ENCODE measurements around the gene TRIM3. TPM values are rescaled to one million over a fixed set of nuclear protein-coding genes. Genes with fewer than 3 reads are reported as not detected.

TRIM3 gene
- polyA plus RNA-seq, 3 donors, result 16.1 to 19.3 (median 17.0) TPM

DNA sequence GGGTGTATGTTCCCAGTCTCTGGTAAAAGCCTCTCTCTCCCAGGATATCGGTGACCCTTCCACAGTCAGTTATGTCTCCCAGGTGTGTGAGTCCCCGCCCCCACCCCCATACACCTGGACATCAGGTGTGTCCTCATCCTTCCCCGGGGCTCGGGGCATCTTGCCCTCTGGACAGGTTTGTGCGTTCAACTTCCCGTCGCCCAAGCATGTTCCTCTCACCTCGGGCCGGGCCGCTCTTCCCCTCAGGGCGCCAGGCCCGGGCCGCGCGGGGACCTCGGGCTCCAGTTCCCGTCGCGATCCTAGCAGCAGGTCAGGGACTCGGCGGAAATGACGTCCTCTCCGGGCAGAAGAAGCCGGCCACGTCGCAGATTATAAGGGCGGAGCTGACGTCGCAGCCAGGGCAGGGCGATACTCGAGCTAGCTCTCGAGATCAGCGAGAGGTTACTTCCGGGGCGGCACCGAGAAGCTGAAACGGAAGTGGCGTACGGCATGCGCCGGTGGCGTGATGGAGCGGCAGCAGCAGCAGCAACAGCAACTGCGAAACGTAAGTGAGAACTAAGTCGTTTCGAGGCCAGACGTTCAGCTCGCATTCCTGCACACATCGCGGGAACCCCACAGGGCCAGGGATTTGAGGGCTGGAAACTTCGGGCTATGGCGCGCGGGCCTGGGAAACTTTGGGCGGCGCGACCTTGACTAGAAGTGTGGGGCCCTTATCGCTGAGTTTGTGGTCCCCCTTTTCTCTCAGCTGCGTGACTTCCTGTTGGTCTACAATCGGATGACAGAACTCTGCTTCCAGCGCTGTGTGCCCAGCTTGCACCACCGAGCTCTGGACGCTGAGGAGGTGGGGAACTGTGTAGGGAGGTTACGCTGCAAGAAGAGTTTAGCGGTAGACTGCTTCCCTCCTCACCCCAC lies 7.5 kb upstream of the TRIM3 start, which contains the start of the genes ARFIP2 and TIMM10B:
ARFIP2 (minus strand) TSS at position 320 of the 912 bp plus-strand sequence. CDS start 910 bp downstream, outside the sequence.
TIMM10B (plus strand) TSS at position 490 of the 912 bp plus-strand sequence; CDS start at position 506, 16 bp downstream.
- peak; percentile 92 to 97 (median 96) for DNase-seq (ENCODE audit: low read depth in 3 of 3, low spot score in 2 of 3)

DNA sequence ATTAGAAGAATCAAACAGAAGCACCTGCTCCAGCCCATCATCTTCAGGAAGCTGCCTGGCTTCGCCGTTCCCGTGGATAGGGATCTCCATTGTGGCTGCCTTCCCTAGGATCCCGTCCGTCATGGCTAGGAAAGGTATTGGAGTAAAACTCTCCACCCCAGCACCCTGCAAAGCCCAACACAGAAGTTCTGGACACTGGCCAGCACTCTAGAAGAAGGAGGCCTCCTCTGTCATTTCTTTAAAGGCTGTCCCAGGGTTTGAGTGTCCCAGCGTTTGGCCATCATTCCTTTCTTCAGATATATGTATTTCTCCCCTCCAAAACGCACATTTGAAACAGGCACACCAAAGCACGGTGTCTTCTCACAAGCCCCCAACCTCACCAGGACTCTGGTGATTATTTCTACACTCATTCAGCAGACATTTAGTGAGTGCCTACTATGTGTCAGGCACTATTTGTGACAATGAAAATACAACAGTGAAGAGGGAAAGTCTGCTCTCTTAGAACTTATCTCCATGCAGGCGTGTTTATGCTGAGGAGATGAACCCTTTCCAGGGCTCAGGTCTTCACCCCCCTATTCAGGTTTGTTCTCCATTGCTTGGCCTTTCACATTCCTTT lies 6.7 kb upstream of the TRIM3 start:
- DNase-seq (ENCODE audit: low read depth in 3 of 3, low spot score in 2 of 3), result no peak

DNA sequence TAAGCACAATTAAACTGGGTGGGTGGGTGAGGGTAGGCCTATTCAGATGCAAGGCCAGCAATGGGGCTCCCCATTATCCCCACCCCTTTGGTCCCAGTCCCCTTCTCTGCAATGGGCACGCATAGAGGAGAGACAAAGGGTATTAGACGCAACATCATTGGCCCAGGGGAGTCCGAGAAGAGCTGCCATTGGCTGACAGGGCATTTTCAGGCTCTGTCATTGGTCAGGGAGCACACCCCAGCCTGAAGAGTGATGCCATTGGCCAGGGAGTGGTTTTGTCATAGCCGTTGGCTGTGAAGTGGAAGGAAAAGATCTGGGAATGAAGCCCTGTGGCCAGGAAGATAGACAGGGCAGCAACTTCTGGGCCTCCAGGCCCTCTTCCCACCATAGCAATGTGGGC lies 2.8 kb upstream of the TRIM3 start:
- no peak for DNase-seq (ENCODE audit: low read depth in 3 of 3, low spot score in 2 of 3)

DNA sequence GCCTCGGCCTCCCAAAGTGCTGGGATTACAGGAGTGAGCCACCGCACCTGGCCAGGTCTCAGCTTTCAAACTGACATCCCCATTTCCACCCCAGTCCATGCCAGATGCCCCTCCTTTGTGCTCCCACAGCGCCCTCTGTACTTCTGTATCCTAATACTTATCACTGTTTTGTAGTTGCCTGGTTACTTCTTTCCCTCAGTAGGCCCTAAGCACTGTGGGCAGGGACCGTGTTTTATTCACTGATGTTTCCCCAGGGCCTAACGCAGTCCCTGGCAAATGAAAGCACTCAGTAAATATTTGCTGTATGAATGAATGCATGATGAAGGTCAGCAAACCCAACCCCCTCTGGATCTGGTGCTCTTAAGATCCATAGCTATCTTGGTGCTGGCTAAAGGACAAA lies 2.2 kb upstream of the TRIM3 start:
- DNase-seq (ENCODE audit: low read depth in 3 of 3, low spot score in 2 of 3), result no peak

DNA sequence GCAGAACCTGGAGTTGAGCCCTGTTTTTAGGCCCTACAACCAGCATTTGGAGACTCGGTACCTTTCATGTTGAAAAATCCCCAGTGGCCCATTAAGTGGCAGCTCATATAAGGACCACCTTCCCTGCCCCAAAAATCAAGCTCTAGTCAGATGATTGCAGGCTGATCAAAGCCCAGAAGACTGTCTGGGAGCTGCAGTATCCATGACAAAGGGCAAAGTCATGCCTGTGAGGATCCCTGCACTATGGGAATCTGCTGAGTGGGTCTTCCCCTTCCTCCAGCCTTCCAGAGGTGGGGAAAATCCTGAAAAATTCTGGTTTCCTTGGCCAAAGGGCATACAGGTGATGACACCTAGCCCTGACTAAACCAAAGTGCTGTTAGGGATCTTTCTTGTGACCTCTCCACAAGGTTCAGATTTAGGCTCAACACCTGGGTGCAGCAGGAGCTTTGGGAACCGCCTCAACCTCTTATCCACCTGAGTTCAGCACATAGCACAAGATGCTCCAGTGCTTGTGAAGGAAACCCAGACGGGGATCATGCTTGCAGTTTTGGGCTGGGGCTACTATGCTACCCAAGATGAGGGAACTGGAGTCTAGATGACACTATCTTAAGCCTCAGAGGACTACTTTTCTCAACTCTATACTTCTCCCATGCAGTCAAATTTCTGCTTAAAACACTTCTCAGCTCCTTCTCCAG lies 1.2 kb upstream of the TRIM3 start:
- DNase-seq (ENCODE audit: low read depth in 3 of 3, low spot score in 2 of 3), result no peak

DNA sequence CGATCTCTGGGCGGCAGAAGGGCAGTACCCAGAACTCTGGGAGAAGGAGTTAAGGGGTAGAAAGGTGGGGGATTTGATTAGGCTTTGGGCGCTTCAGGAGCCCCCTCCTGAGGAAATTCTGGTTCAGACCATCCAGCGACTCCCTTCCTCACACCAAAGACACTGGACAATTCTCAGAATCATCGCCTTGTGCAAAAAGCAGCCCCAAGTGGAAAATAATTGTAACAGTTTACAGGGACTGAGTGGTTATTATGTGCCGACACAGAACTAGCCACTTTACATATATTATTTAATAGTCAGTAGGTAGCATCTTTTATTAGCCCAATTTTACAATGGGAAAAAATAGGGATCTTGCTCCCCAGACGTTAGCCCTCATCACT lies 662 bp upstream of the TRIM3 start:
- no peak for DNase-seq (ENCODE audit: low read depth in 3 of 3, low spot score in 2 of 3)

DNA sequence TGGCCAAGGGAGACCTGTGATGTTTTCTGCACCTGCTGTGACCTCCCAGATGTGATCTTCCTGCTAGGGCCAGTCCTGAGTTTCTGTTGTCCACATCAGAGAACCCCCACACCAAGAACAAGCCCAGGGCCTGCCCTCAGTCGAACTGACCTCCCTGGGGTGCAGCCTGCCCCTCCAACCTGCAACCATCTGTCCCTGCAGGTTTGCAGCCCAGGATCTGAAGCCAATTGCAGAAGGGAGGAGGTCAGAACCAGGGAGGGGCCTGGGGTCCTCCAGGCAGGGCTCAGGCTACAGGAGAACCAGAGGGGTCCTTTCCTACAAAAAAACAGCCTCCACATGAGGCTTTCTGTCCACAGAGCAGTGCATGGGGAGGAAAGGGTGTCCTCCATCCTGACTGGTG lies 807 bp downstream of the TRIM3 start:
- no peak for DNase-seq (ENCODE audit: low read depth in 3 of 3, low spot score in 2 of 3)

DNA sequence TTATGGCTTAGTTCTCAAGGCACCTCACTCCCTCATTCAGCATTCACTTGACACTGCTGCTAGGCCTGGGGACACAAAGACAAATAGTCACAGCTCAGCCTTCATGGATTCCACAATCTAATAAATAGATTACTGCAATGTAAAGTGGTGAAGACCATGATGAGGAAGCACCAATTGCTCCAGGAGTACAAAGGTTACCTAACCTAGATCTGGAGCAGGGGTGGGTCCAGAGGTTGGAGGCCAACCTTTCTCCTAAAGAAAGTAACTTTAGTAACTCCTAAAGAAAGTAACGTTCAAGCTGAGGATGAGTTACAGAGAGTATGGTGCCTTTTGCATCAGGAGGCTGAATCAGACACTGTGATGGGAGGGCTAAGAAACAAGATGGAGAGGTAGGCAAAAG lies 4.1 kb downstream of the TRIM3 start:
- DNase-seq (ENCODE audit: low read depth in 3 of 3, low spot score in 2 of 3), result no peak

DNA sequence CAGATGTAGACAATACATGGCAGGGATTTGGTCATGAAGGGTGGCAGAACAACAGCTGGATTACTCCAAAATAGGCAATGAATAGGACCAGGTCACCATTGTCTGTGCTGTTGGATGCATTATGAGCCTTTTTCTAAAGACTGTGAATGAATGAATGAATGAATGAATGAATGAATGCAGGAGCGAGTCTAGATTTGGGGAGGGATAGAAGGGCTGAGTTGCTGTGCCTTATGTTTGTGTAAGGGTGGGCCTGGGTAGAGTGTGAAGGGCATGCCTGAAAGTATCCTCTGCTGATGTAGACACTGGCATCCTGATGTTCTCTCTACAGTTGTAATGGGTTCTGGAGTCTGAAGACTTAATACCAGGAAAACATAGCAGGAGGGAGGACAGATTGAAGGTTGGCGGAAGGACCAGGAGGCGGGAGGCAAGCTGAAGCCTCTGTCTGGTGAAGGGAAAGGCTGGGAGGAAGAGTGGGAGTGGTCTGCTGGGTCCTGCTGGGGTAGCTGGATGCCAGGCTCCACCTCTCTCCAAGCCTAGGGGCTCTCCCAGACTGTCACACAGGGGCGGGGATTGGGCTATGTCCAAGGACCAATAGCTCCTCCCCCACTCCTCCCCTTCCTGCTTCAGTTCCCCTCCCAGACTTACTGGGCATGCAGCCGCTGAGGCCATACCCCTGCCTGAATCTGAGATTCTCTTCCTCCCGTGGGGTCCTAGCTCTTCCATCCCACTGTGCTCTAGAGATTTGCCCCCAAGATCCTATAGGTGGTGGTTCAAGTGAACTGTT lies 4.8 kb downstream of the TRIM3 start:
- peak; percentile 83 to 92 (median 88) for DNase-seq (ENCODE audit: low read depth in 3 of 3, low spot score in 2 of 3)

DNA sequence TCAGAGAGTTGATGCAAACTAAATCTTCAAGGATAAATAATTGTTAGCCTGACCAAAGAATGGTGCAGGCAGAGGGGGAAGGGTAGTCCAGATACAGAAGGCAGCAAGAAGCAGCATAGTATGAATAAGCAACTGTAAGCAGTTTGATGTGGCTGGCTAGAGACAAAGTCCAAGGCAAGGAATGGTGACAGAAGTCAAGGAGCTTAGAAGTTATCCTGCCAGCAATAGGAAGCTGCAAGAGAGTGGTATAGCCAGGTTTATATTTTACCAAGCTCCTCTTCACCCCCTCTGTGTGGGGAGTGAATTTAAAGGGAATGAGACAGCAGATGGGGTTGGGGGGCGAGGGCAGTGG lies 14.7 kb downstream of the TRIM3 start:
- no peak for DNase-seq (ENCODE audit: low read depth in 3 of 3, low spot score in 2 of 3)

DNA sequence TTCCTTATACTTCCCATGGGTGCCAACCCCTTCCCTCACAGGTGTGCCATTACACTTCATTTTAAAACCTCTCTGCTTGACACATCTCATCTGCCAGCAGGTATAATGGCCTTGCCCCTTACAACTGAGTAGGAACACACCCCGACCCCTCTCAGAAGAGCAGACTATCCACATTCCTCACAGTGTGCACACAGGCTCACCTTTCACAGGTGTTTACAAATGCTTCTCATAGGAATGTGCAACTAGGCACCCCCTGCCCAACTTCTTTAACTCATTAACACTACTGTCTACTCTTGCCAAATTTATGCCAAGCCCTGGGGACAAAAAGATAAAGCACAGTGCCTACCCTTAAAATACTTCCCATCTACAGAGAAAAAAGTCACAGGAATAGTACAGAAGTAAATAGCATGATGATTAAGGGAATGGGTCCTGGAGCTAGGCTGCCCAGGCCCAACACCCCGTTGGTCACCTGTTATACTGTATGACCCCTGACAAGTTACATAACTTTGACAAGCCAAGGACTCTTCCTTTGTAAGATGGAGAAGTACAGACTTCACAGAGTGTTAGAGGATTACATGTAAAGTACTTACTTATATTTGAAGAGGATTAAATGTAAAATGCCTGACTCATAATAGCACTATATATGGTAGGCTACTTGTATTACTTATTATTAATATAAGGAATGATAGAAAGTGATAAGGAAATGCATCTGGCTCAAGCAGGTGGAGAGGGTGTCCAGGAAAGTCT lies 15.2 kb downstream of the TRIM3 start:
- no peak for DNase-seq (ENCODE audit: low read depth in 3 of 3, low spot score in 2 of 3)

DNA sequence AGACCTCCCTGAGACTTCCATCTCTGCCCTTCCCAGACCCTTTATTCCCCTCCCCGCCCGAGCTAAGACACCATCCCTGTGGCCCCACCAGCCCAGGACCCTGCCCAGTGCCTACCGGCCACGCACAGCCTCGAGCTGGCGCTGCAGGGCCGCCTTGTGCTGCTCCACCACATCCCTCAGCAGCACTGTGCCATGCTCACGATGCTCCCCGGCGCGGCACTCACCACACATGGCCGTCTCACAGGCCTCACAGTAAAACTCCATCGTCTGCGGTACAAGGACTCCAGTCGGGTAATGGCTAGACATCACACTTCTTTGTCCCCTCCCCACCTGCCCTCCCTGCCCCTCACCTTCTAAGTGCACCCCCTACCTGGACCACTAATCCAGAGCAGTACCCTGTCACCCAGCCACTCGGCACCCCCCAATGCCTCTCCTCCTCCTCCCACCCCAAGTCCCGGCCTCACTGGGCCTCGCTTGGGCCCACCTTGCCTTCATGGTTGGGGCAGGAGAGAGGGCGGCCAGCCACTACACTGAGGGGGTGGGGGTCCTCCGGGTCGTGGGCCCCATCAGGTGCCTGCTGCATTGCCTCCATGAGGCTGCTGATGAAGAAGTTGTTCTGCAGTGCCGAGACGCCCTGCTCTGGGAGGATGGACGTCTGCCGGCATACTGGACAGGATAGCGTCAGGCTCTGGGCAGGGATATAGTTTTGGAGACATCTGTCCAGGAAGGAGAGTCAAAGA lies 16.0 kb downstream of the TRIM3 start:
- no peak for DNase-seq (ENCODE audit: low read depth in 3 of 3, low spot score in 2 of 3)

DNA sequence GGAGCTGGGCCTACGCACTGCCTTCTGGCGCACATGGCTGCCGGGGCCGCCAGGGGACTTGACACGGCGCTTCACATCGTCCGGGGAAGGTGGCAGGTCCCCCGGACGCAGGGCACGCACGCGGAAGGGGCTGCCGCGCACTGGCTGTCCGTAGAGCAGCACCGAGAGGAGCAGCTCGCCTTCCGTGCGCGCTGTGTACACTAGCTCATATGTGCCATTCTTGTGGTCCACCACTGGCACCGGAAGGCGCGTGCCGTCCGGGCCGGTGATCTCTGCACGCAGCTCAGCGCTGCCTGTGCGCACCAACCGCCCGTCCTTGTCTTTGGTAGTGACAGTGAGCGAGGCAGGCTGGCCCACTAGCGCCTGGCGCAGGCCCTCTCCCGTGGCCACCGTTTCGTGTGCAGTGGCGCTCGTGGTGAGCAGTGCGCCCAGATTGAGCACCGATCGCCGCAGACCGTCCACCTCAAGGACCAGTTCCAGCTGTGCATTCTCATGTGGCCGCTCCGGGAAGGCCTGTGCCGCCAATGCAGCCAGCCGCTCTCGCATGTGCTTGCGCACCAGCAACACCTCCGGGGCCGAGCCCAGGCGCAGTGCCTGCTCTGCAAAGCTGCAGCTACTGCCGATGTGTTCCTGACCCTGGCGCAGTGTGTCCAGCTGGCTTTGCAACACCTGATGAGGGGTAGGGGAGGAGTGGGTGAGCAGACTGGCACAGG lies 17.2 kb downstream of the TRIM3 start:
- no peak for DNase-seq (ENCODE audit: low read depth in 3 of 3, low spot score in 2 of 3)

DNA sequence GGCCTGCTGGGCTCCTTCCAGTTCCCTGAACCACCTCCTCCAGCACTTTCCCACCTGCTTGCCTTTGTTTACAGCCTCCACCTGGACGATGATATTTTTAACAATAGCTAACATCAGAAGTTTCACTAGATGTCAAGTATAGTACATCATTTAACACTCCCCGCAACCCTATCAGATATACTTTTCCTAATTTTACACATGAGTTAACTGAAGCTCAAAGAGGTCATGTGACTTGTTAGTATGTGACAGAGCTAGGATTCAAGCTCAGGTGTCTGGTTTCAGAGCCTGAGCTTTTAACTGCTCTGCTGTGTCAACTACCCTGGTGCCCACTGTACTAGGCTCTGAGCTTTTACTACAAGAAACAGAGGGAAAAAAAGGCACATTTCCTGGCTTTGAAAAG lies 18.7 kb downstream of the TRIM3 start:
- no peak for DNase-seq (ENCODE audit: low read depth in 3 of 3, low spot score in 2 of 3)

DNA sequence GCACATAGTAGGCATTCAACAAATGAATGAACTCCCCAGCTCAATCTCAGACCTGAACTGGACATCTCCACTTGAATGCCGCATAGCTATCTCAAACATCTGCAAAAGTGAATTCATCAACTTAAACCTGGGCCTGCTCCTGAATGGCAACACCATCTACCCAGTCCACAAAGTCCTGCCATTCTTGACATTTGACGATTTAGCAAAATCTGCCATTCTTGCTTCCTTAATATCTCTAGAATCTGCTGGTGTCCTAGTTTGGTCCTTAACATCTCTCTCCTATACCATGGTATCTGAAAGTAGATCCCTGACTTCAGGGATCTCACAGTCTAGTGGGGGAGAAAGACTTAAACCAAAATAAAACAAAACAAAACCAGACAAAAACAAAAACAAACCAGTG lies 20.6 kb downstream of the TRIM3 start:
- no peak for DNase-seq (ENCODE audit: low read depth in 3 of 3, low spot score in 2 of 3)

DNA sequence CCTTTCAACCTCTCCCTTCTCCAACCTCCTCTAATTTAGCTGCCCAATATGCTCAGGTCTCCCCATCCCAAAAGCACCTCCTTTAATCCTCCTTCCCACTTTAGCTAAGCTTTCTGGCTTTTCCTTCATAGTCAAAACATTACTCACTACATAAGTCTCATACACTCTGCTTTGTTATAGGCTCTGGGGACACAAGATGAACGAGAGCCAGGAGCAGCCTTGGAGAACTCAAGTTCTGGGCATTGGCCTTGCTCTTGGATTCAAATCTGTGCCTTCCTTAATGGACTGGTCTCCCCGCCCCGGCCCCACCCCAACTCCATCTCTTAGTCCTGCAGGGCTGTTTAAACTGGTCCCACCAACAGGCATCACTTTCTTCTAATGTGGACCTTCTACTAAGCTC lies 21.5 kb downstream of the TRIM3 start:
- DNase-seq (ENCODE audit: low read depth in 3 of 3, low spot score in 2 of 3), result no peak

DNA sequence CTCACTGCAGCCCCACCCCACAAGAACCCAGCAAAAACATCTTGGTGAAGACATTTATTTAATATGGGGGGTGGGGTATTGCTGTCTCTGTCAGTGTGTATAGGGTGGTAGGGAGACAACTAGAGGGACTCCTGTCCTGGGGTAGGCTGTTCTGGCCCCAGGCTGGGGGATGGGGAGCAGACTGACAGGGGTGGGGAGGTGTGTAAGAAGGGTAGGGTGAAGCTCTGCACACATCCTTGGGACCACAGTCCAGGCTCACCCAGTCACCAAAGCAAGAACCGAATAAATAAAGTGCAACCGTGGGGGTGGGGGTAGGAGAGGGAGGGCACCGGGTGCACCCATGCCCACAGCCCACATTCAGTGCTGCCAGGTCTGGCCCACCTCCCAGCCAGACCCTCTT lies 25.2 kb downstream of the TRIM3 start:
- DNase-seq (ENCODE audit: low read depth in 3 of 3, low spot score in 2 of 3), result no peak

DNA sequence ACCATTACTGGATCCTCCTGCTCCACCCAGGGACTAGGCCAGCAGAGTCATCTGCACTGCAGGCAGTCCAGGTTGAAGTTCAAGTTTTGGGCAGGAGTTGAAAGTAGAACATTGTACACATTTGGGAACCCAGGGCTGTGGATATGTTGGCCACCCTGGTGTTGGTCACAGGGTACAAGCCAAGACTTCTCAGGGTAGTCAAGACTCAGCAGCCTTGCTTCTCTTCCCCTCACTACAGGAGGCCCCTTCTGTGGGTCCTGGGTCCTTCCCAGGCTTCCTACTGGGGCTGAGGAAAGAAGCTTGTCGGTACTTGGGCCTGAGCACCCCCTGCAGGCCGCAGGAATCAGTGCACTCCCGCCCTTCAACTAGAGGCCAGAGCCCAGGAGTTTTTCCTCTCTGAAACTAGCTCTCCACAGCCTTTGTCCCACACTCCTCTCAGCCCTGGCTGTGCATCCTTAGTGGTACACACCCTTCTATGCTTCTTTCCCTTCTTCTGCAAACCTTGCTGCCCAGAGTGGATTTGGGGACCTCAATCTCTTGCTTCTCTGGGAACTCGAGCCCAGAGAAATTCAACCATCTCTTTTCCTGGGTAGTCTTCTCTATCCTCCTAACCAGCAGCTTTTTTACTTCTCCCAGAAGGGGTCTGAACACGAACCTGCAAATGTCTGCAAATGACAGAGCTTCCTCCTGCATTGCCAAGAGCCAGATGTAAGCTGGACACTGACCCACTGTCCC lies 30.3 kb downstream of the TRIM3 start:
- no peak for DNase-seq (ENCODE audit: low read depth in 3 of 3, low spot score in 2 of 3)
